Ascending aorta (tissue), 2 donors: ENCODE data around the gene RMRP. TPM values are rescaled to one million over a fixed set of nuclear protein-coding genes. Genes with fewer than 3 reads are reported as not detected.
"Not testable (repeated sequence)": the region's sequence is repeated elsewhere in the genome, so short reads cannot be mapped to it uniquely, and the experiment has no call there.

Source experiments
- DNase-seq, 2 donors: peaks; one replicate each; pipeline ENCODE4 v3.0.0-alpha.2; 2019; ENCODE audit warnings: low spot score in 2 of 2
- H3K27ac ChIP-seq, 2 donors: fragments of 200-600 bp; sonication (generic); one replicate each; pipeline ENCODE4 v1.5.1; 2016 to 2017; ENCODE audit warnings: mild to moderate bottlenecking in 1 of 2
- H3K27me3 ChIP-seq: fragments of 200-600 bp; sonication (generic); one replicate; pipeline ENCODE4 v1.5.1; 2017
- H3K36me3 ChIP-seq, 2 donors: fragments of 200-600 bp; sonication (generic); one replicate each; pipeline ENCODE4 v1.5.1; 2016
- H3K4me1 ChIP-seq, 2 donors: fragments of 200-600 bp; sonication (generic); one replicate each; pipeline ENCODE4 v1.5.1; 2016 to 2017; ENCODE audit warnings: mild to moderate bottlenecking in 1 of 2
- H3K4me3 ChIP-seq, 2 donors: fragments of 200-600 bp; sonication (generic); one replicate each; pipeline ENCODE4 v1.5.1; 2016 to 2017; ENCODE audit warnings: mild to moderate bottlenecking in 1 of 2
- H3K9me3 ChIP-seq, 2 donors: fragments of 200-600 bp; sonication (generic); one replicate each; pipeline ENCODE4 v1.5.1; 2016
- CTCF ChIP-seq, 3 experiments: fragments of 200-600 bp in 2 of 3; fragments of 450-650 bp in 1 of 3; sonication (generic) in 2 of 3; IDR thresholded peaks; one replicate each; pipeline ENCODE4 v1.5.1; 2016 to 2019; ENCODE audit warnings: antibody characterized with exemption in 3 of 3, mild to moderate bottlenecking in 1 of 3, moderate library complexity in 1 of 3
- intact Hi-C: fragments of 100-400 bp; cut with DNase I; formaldehyde crosslinking; loops from one replicate; pipeline ENCODE4 v1.15.1; 2023
- total RNA-seq: library from RNA; depleted of rRNA; stranded (reverse); fragments of >200 nt; gene quantifications from one replicate; pipeline ENCODE4 v1.1.0, GENCODE V29; 2016

RMRP gene
- total RNA-seq, 1 donor from 2014 or later: 17,070 TPM

GRCh38 chr9:35617548-35617947 is 40.3 kb downstream of the RMRP start:
- DNase-seq: peak in 1 of 2 donors; percentile 54
- Histone ChIP-seq H3K27ac (no peak overlapping the region), H3K27me3 (no peaks in the 10 kb centered on the region), H3K4me1 (no peaks in the 10 kb centered on the region), H3K36me3 (no peaks in the 10 kb centered on the region), H3K9me3 (no peaks in the 10 kb centered on the region), H3K4me3 (peak overlapping the region; percentile 43 to 65)
- no peak for TF ChIP-seq CTCF (IDR thresholded peaks at IDR 0.05)
- intact Hi-C loops: no loop called here

- H3K4me1 ChIP-seq: no peaks in the 10 kb centered on the region
- H3K4me3 ChIP-seq: peak overlapping the region; percentile 43 to 65
- no peaks in the 10 kb centered on the region for H3K27me3 ChIP-seq
- no peak overlapping the region for H3K27ac ChIP-seq
- H3K9me3 ChIP-seq: no peaks in the 10 kb centered on the region
- H3K36me3 ChIP-seq: no peaks in the 10 kb centered on the region
- peak; percentile 55 to 87 for DNase-seq
- TF ChIP-seq CTCF (IDR thresholded peaks at IDR 0.05): no peak
- intact Hi-C loops: no loop called here
Observed at GRCh38 chr9:35616681-35617459, 40.9 kb downstream of the RMRP start.

GRCh38 chr9:35615981-35616680 is 41.7 kb downstream of the RMRP start:
- no peaks in the 10 kb centered on the region for H3K27me3 ChIP-seq
- H3K4me3 ChIP-seq: peak overlapping the region in 1 of 2 donors; percentile 65
- intact Hi-C loops: no loop called here
- no peaks in the 10 kb centered on the region for H3K36me3 ChIP-seq
- H3K4me1 ChIP-seq: no peaks in the 10 kb centered on the region
- TF ChIP-seq CTCF (IDR thresholded peaks at IDR 0.05): no peak
- DNase-seq: no peak
- H3K9me3 ChIP-seq: no peaks in the 10 kb centered on the region
- H3K27ac ChIP-seq: no peak overlapping the region

- no peak for DNase-seq
- H3K36me3 ChIP-seq: peaks cover 21 to 22% of the 10 kb centered on the region in 2 donors
- no peaks in the 10 kb centered on the region for H3K27me3 ChIP-seq
- no peak overlapping the region for H3K4me3 ChIP-seq
- no peaks in the 10 kb centered on the region for H3K4me1 ChIP-seq
- H3K9me3 ChIP-seq: no peaks in the 10 kb centered on the region
- no peak overlapping the region for H3K27ac ChIP-seq
- intact Hi-C loops: no loop called here
- no peak for TF ChIP-seq CTCF (IDR thresholded peaks at IDR 0.05)
Observed at GRCh38 chr9:35612843-35613242, 45.0 kb downstream of the RMRP start.

- H3K9me3 ChIP-seq, H3K4me1 ChIP-seq, H3K27ac ChIP-seq, DNase-seq, H3K27me3 ChIP-seq, intact Hi-C loops, H3K4me3 ChIP-seq: not testable (repeated sequence)
- H3K36me3 ChIP-seq: peaks cover 23 to 28% of the 10 kb centered on the region in 2 donors
Observed at GRCh38 chr9:35612066-35612465, 45.8 kb downstream of the RMRP start.

DNA sequence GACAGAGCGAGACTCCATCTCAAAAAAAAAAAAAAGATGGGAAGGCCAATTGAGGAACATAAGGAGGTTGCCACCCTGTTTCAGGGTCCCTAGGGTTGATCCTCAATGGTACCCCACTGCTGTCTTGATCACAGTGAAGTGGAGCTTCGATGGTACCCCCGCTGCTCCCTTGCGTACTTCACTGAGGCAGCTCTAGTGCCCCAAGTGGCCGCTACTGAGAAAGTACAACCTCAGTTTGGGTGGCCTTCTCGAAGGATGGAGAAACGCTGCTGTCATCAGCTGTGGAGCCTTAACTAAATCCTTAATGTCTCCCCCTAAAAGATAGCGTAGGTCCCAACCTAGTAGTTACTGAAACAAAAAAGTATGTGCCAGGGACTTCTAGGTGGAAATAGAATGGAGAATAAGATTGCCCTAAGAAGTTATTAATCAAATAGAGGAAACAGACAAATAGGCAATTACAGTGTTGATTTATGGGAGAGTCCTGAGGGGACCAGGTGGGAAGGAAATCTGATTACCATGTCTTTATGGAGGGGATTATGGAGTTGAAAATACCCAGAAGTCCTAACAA is 46.5 kb downstream of the RMRP start:
- Histone ChIP-seq H3K4me1 (peaks cover 6 to 10% of the 10 kb centered on the region in 2 donors), H3K4me3 (no peak overlapping the region), H3K27me3 (no peaks in the 10 kb centered on the region), H3K9me3 (no peaks in the 10 kb centered on the region), H3K27ac (no peak overlapping the region), H3K36me3 (peaks cover 23 to 28% of the 10 kb centered on the region in 2 donors)
- no peak for DNase-seq
- intact Hi-C loops: no loop called here
- TF ChIP-seq CTCF (IDR thresholded peaks at IDR 0.05): peak; percentile 34 to 67 (median 66)
